Stimulated activated naive B cell treated with anti-CD40 and anti-IgM and Interleukin-4, amounts not matched to agents 10 μg/mL and 1 μg/mL and 100 μg/mL, for 72 hours (primary cell): ENCODE measurements around the gene CAMTA1.

Experiments used
- ATAC-seq, 2 donors: fragments of 150-1000 bp; cut with Tn5 transposase; replicated peaks; 2 replicates each; pipeline ENCODE4 v1.10.0; 2021; ENCODE audit warnings: moderate library complexity in 1 of 2
- DNase-seq: peaks from one replicate; pipeline ENCODE4 v3.0.0; 2021
- H3K27ac Mint-ChIP-seq: one replicate; pipeline ENCODE4 v1.8.0; 2022; ENCODE audit warnings: mild to moderate bottlenecking, mixed read lengths
- H3K27me3 Mint-ChIP-seq, 2 donors: one replicate each; pipeline ENCODE4 v1.8.0; 2022; ENCODE audit warnings: mixed read lengths in 2 of 2
- H3K36me3 Mint-ChIP-seq, 2 donors: one replicate each; pipeline ENCODE4 v1.8.0; 2022; ENCODE audit warnings: mixed read lengths in 2 of 2, mild to moderate bottlenecking in 1 of 2
- H3K4me1 Mint-ChIP-seq, 2 donors: one replicate each; pipeline ENCODE4 v1.8.0; 2022; ENCODE audit warnings: mixed read lengths in 2 of 2, mild to moderate bottlenecking in 1 of 2
- H3K4me3 Mint-ChIP-seq, 2 donors: one replicate each; pipeline ENCODE4 v1.8.0; 2022; ENCODE audit warnings: mild to moderate bottlenecking in 2 of 2, mixed read lengths in 2 of 2, moderate library complexity in 1 of 2
- H3K9me3 Mint-ChIP-seq, 2 donors: one replicate each; pipeline ENCODE4 v1.8.0; 2022; ENCODE audit warnings: mixed read lengths in 2 of 2, mild to moderate bottlenecking in 1 of 2

The CAMTA1 gene

DNA sequence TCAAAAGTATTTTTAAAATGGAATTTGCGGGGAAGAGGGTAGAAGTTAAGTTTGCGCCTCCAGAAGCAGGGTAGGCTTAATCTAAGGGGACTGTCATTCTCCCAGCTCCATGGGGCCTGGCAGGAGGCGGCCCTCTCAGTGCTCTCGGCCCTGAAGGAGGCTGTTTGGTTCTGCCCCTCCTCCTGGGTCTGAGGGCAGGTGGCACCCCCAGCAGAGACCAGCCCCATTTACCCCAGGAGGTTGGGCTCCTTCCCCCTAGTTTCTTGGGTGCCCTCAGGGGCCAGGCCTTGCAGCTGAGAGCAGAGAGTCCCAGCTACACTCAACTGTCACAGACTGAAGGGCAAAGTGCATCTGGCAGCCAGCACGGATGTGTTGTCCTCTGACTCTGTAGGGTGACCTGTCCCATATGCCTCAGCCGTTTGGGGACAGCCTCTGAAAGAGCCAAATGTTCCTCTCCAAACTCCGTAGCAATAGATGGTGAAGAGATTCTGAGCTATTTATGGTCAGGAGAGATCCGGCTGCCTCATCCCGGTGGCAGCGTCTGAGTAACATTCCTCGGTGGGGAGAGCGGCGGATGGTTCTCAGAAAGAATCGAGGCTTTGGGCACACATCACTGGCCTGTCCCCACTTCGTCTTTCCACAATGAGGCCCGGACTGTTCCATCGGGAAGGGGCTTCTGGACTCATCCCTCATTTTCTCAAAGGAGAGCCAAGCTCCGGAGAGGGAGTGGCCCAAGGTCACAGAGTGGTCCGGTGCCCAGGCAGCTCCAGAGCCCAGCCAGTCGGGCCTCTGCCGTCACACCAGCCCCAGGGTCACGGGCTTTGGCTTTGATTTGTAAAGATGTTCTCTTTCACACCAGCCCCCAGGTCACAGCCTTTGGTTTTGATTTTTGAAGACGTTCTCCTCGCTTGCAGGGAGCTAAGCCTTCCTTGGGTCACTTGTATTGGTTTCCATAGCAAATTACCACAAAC lies 561.6 kb downstream of the CAMTA1 start:
- H3K4me3 Mint-ChIP-seq = no peak overlapping the region
- H3K27me3 Mint-ChIP-seq = peaks cover 0 to 12% of the 10 kb centered on the region in 2 donors
- H3K27ac Mint-ChIP-seq = no peak overlapping the region
- no peaks in the 10 kb centered on the region for H3K36me3 Mint-ChIP-seq
- peaks cover 0 to 2% of the 10 kb centered on the region in 2 donors for H3K9me3 Mint-ChIP-seq
- DNase-seq = no peak
- no peak for ATAC-seq
- H3K4me1 Mint-ChIP-seq = no peaks in the 10 kb centered on the region

DNA sequence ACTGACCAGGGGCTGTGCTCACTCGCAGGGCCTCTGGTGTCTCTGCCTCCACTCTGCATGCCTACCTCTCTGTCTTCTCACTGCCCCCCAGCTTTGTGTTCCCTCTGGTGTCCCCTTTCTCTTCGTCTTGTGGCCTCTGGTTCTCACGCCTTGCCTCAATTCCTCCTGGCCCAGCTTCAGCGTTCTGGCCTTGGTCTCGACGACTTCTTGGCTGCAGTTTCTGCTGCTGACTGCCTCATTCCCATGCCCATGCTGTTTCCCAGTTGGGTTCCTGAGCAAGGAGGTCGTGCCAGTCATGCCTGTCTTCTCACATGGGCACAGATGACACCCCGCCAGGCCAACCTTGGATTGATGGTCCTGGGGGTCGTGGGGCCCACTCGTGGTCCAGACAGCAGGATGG lies 562.8 kb downstream of the CAMTA1 start:
- ATAC-seq (no peak), DNase-seq (no peak)
- Mint-ChIP-seq H3K4me1 (no peaks in the 10 kb centered on the region), H3K27me3 (peaks cover 0 to 13% of the 10 kb centered on the region in 2 donors), H3K36me3 (no peaks in the 10 kb centered on the region), H3K9me3 (peaks cover 0 to 2% of the 10 kb centered on the region in 2 donors), H3K4me3 (no peak overlapping the region), H3K27ac (no peak overlapping the region)

DNA sequence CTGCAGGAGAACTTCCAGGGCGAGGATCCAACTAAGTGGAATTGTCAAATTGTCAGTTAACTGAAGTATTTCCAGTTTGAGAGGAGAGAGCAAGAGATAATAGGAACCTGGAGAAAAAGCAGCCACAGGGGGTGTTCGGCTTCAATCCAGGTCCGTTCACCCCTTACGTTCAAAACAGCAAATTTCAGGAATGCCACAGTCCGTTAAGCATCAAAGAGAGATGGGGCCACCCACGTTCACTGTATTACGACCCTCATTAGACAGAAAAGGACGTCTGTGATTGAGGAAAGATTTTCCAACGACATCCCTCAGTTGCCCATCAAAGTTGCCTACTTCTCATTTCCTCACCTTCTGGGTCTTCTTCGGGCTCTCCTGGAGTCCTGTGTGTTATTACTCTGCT lies 563.3 kb downstream of the CAMTA1 start:
- no peaks in the 10 kb centered on the region for H3K36me3 Mint-ChIP-seq
- H3K27me3 Mint-ChIP-seq = peaks cover 0 to 13% of the 10 kb centered on the region in 2 donors
- ATAC-seq (no peak), DNase-seq (no peak)
- H3K27ac Mint-ChIP-seq = no peak overlapping the region
- peaks cover 0 to 2% of the 10 kb centered on the region in 2 donors for H3K9me3 Mint-ChIP-seq
- H3K4me3 Mint-ChIP-seq = no peak overlapping the region
- no peaks in the 10 kb centered on the region for H3K4me1 Mint-ChIP-seq

DNA sequence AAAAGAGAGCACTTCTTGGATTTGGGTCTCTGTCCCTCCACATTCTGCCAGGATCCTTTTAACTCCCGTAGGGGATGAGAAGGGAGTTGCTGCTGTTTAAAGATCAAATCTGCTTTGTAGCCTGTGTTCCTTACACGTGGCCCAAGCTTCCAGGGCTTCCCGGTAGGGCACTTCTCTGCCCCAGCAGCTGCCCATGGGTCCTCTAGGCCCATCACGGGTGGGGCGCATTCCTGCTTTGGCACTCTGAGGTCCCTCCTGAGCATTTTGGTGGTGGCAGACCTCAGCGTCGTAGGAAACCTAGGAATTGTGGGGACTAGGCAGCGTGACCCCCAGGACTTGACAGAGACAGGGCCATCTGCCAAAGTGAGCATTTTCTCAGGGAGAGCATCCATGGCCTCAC lies 565.5 kb downstream of the CAMTA1 start:
- H3K27ac Mint-ChIP-seq = no peak overlapping the region
- no peak overlapping the region for H3K4me3 Mint-ChIP-seq
- no peak for ATAC-seq
- no peaks in the 10 kb centered on the region for H3K36me3 Mint-ChIP-seq
- no peak for DNase-seq
- peaks cover 5 to 19% of the 10 kb centered on the region in 2 donors for H3K27me3 Mint-ChIP-seq
- H3K9me3 Mint-ChIP-seq = peaks cover 4 to 11% of the 10 kb centered on the region in 2 donors
- H3K4me1 Mint-ChIP-seq = no peaks in the 10 kb centered on the region

DNA sequence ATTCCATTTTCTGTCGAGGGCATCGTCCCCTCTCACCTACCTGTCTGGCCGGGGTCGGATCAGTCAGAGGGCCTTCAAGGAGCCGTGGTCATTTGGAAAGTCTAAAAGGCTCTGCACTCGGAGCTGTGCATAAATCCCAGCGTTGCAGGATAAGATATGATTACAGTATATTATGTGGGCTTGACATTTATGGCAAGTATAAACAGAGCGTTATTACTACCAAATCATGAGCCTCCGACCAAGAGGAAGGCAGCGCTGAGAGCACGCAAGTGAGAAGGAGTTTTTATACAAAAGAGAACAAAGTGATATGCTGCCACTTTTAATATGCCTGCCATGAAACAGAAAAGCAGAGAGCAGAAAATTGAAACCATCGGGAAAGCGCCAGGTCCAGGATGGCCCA lies 566.4 kb downstream of the CAMTA1 start:
- Mint-ChIP-seq H3K36me3 (no peaks in the 10 kb centered on the region), H3K9me3 (peaks cover 4 to 11% of the 10 kb centered on the region in 2 donors), H3K27ac (no peak overlapping the region), H3K27me3 (peaks cover 6 to 19% of the 10 kb centered on the region in 2 donors), H3K4me1 (no peaks in the 10 kb centered on the region), H3K4me3 (no peak overlapping the region)
- no peak for ATAC-seq
- no peak for DNase-seq

DNA sequence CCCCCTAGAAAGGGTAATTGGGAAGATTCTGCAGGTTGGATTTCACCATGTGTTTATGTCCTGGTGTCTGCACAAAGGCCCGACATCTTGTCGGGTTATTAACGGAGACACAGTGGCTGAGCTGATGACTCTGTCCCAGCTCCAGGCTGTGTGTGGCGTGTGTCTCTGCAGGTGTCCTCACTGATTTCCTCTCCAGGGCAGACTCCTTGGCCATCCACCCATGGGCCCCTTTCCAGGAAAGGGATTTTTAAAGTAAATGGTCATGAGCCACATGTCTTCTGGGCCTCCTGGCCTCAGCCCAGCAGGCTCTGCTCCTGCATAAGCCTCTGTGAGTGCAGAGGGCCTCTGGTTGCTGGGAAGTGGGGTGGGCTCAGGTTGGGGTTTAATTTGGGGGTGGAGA lies 567.1 kb downstream of the CAMTA1 start:
- no peaks in the 10 kb centered on the region for H3K36me3 Mint-ChIP-seq
- ATAC-seq = no peak
- no peaks in the 10 kb centered on the region for H3K4me1 Mint-ChIP-seq

DNA sequence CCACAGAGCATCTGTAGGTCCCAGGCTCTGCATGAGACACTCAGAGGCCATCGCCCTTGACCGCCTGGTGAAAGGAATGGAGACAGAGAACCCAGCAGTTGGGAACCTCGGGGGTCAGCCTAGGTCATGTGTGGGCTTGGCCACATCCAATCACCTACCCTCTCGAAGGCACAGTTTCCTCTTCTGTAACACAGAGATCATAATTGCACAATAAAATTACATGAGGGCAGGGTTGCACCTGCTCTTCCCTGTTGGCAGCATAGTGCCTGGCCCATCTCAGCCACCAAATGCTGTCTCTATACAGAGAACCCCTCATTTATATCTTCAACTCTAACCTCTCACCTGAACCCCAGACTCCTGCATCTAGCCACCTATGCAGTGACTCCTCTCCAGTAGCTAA lies 567.7 kb downstream of the CAMTA1 start:
- DNase-seq (no peak), ATAC-seq (no peak)
- Mint-ChIP-seq H3K4me3 (no peak overlapping the region), H3K27ac (no peak overlapping the region), H3K4me1 (no peaks in the 10 kb centered on the region), H3K27me3 (peaks cover 6 to 14% of the 10 kb centered on the region in 2 donors), H3K36me3 (no peaks in the 10 kb centered on the region), H3K9me3 (peaks cover 4 to 11% of the 10 kb centered on the region in 2 donors)

More for the DNA sequence above, 567.1 kb downstream of the CAMTA1 start:
- peaks cover 6 to 19% of the 10 kb centered on the region in 2 donors for H3K27me3 Mint-ChIP-seq
- H3K9me3 Mint-ChIP-seq = peaks cover 4 to 11% of the 10 kb centered on the region in 2 donors
- no peak for DNase-seq
- no peak overlapping the region for H3K27ac Mint-ChIP-seq
- H3K4me3 Mint-ChIP-seq = no peak overlapping the region

DNA sequence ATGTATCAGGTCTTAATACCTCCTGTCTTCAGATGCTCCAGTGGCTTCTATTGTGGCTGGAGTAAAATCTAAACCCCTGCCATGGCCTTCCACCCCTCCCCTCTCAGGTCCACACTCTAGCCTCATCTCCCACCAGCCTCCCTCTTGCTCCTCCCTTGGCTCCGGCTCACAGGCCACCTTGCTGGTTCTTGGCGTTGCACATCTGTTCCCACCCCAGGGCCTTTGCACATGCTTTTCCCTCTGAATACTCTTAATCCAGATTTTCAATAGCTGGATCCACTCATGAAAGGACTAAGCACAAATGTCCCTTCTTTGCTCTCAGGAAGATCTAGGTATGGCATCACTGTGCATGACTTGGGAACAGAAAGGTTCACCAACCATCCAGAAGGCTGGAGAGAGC lies 570.4 kb downstream of the CAMTA1 start:
- Mint-ChIP-seq H3K9me3 (peaks cover 4 to 11% of the 10 kb centered on the region in 2 donors), H3K4me1 (no peaks in the 10 kb centered on the region), H3K27ac (no peak overlapping the region), H3K36me3 (no peaks in the 10 kb centered on the region), H3K4me3 (no peak overlapping the region), H3K27me3 (peaks cover 6 to 9% of the 10 kb centered on the region in 2 donors)
- no peak for ATAC-seq
- DNase-seq = no peak

DNA sequence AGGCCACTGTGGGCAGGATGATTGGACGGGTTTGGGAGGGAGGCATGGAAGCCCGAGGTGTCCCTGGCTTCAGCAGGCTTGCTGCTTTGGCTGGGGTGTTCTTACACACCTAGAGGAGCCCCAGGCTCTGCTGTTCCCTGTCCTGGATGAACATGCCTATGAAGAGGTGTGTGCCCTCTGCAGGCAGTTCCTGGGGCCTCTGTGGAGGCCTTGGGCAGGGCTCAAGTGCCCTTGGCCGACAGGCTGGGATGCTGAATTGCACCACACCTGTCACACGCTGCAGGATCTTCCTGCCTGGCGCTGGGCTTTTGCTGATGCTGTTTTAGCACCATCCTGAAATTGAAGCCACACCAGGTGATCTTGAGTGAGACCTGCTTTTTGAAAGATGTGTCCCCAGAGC lies 570.8 kb downstream of the CAMTA1 start:
- Mint-ChIP-seq H3K9me3 (peaks cover 4 to 11% of the 10 kb centered on the region in 2 donors), H3K27ac (no peak overlapping the region), H3K36me3 (no peaks in the 10 kb centered on the region), H3K4me1 (no peaks in the 10 kb centered on the region), H3K27me3 (peaks cover 6 to 9% of the 10 kb centered on the region in 2 donors), H3K4me3 (no peak overlapping the region)
- ATAC-seq = no peak
- DNase-seq = no peak

DNA sequence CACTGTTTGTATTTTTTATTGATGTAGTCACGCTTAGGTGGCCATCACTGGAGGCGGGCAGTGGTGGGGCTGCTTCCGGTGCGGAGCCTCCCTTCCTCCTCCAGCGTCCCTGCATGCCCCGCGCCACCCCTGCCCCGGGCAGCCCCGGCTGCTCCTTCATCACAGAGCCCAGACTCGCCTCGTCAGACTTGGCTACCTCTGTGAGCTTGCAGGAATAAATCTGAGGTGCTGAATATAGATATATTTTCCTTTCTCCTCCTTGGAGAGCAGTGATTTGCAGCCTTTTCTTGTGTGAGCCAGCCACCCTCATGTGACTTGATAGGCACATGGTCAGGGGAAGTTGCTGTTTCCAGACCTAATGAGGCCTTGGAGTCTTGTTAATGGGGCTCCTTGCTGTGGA lies 573.2 kb downstream of the CAMTA1 start:
- no peaks in the 10 kb centered on the region for H3K4me1 Mint-ChIP-seq
- ATAC-seq = no peak
- H3K9me3 Mint-ChIP-seq = peaks cover 4 to 11% of the 10 kb centered on the region in 2 donors
- DNase-seq = no peak
- H3K27ac Mint-ChIP-seq = no peak overlapping the region
- H3K36me3 Mint-ChIP-seq = no peaks in the 10 kb centered on the region
- H3K4me3 Mint-ChIP-seq = no peak overlapping the region
- peaks cover 6% of the 10 kb centered on the region in 2 donors for H3K27me3 Mint-ChIP-seq

DNA sequence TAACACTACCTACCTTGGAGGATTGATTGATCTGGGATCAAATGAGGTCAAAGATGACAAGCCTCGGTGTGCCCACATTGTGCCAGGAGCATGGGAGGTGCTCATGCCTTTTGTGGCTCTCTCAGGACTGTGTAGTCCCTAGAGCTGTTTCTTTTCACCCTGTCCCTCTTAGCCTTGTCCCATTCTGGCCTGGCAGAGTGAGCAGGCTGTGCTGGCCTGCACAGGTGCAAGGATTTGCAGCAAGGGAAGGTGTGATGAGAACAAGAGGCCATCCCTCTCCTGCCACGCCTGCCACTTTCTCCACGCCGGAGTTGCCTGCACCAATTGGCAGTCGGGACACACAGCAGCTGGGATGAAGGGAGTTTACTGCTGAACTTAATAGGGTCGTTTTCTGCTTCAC lies 575.3 kb downstream of the CAMTA1 start:
- no peak for ATAC-seq
- no peak for DNase-seq
- no peak overlapping the region for H3K27ac Mint-ChIP-seq
- H3K9me3 Mint-ChIP-seq = peaks cover 2 to 3% of the 10 kb centered on the region in 2 donors
- H3K36me3 Mint-ChIP-seq = no peaks in the 10 kb centered on the region
- H3K4me1 Mint-ChIP-seq = no peaks in the 10 kb centered on the region
- H3K4me3 Mint-ChIP-seq = no peak overlapping the region
- peaks cover 3 to 4% of the 10 kb centered on the region in 2 donors for H3K27me3 Mint-ChIP-seq

DNA sequence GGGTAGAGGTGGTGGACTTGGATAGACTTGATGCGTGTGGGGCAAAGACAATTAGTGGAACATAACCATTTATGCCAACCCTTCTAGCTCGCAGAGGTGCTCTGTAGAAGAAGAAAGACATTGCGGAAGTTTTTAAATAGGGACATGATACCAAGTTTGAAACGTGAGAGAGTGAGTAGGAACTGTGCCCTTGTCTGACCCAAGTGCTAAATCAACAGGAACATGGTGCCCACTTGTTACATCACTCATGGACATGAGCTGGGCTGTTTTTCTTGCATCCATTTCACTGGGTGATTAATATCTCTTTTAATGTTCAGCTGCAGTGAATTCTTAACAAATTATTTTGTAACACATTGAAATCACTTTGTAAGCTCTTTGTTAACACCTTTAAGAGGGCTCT lies 577.7 kb downstream of the CAMTA1 start:
- peaks cover 0 to 7% of the 10 kb centered on the region in 2 donors for H3K4me1 Mint-ChIP-seq
- ATAC-seq (no peak), DNase-seq (no peak)
- H3K27me3 Mint-ChIP-seq = no peaks in the 10 kb centered on the region
- H3K9me3 Mint-ChIP-seq = no peaks in the 10 kb centered on the region
- H3K4me3 Mint-ChIP-seq = no peak overlapping the region
- H3K27ac Mint-ChIP-seq = no peak overlapping the region
- no peaks in the 10 kb centered on the region for H3K36me3 Mint-ChIP-seq

DNA sequence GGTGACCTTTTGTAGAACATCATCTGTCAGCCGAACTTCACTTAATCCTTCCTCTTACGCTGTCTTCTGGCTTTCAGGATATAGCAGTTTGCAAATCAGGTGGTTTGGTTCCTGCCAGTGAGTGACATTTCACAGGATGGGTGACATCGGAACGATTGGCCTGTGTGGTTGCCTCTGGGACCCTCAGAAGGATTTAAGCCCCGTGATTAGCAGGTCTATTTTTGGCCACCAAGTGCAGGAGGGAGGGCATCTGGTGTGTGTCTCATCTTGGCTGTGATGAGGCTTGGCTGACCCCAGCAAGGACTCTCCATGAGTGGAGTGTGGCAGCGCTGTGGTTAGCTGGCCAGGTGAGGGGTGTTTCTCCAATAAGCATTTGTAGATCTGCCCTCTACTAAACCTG lies 578.2 kb downstream of the CAMTA1 start:
- H3K4me1 Mint-ChIP-seq = peaks cover 0 to 7% of the 10 kb centered on the region in 2 donors
- no peaks in the 10 kb centered on the region for H3K9me3 Mint-ChIP-seq
- H3K36me3 Mint-ChIP-seq = no peaks in the 10 kb centered on the region
- H3K27ac Mint-ChIP-seq = no peak overlapping the region
- DNase-seq = no peak
- no peak for ATAC-seq
- H3K4me3 Mint-ChIP-seq = no peak overlapping the region
- no peaks in the 10 kb centered on the region for H3K27me3 Mint-ChIP-seq

DNA sequence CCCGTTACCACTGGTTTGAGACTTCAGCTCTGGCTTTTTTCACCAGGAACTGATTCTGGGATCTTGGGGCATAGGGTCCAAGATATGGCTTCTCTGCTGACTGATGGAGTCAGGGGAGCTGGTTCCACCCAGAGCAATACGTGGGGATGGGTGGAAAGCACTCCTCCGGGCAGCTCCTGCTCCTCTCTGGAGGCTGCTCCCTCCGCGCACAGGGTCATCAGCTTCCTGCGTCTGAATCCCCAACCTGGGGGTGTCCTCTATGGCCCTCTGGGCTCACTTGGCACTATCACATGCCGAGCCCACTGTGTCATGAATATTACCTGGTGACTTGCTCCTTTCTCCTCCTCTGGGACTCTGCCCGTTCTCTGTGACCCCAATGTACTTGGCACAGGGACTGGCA lies 580.5 kb downstream of the CAMTA1 start:
- no peak for ATAC-seq
- Mint-ChIP-seq H3K4me1 (peaks cover 0 to 7% of the 10 kb centered on the region in 2 donors), H3K4me3 (no peak overlapping the region), H3K27ac (no peak overlapping the region), H3K9me3 (peaks cover 0 to 5% of the 10 kb centered on the region in 2 donors), H3K27me3 (no peaks in the 10 kb centered on the region), H3K36me3 (no peaks in the 10 kb centered on the region)
- no peak for DNase-seq

DNA sequence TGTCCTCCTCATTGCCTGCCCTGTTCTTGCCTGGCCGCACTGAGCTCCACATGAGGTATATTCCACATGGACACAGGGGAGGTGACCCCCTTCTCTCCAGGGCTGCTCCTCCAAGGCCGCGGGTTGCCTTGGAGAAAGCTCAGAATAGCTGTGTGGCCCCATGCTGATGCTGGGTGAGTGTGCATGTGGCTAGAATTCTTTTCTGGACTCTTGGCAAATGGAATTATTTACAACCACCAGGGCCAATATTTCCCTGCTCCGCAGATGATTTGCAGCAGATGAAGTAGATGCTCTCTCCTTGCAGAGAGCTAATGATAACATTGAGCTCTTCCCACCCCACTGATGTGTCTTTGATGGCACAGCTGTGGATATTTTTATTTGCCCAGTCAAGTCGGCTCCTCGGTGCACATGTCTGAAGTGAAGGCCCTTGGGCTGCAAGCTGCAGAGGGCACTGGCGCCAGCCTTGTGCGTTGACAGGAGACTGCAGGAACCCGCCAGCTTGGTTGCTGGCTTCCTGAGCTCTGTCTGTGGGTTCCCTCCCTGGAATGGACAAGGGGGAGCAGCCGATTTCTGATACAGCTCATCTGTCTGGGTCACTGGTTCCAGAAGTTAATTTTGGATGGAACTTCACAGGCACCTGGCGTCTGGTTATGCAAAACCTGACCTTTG lies 581.2 kb downstream of the CAMTA1 start:
- no peaks in the 10 kb centered on the region for H3K27me3 Mint-ChIP-seq
- H3K27ac Mint-ChIP-seq = no peak overlapping the region
- DNase-seq (no peak), ATAC-seq (peak; percentile 61 to 70)
- H3K4me3 Mint-ChIP-seq = no peak overlapping the region
- no peaks in the 10 kb centered on the region for H3K36me3 Mint-ChIP-seq
- peaks cover 0 to 5% of the 10 kb centered on the region in 2 donors for H3K9me3 Mint-ChIP-seq
- H3K4me1 Mint-ChIP-seq = peaks cover 0 to 7% of the 10 kb centered on the region in 2 donors
